Stromal cell of bone marrow (primary cell): ENCODE results near the gene SETD1B.
A peak's percentile ranks its signal among the peaks of the same experiment; 100 is the strongest.
"Not testable (repeated sequence)": the region's sequence is repeated elsewhere in the genome, so short reads cannot be mapped to it uniquely, and the experiment has no call there.

ENCODE experiments used
- DNase-seq: peaks from one replicate; pipeline ENCODE4 v3.0.0-alpha.2; 2012; ENCODE audit warnings: low read depth

Gene SETD1B

GRCh38 chr12:121825041-121825523 lies 21.3 kb downstream of the SETD1B start:
- DNase-seq: no peak

- no peak for DNase-seq
Measured at GRCh38 chr12:121826318-121827150, 22.7 kb downstream of the SETD1B start.

GRCh38 chr12:121827351-121828099 lies 23.7 kb downstream of the SETD1B start:
- no peak for DNase-seq

GRCh38 chr12:121828306-121828705 lies 24.5 kb downstream of the SETD1B start:
- no peak for DNase-seq

- no peak for DNase-seq
Measured at GRCh38 chr12:121828826-121829225, 25.0 kb downstream of the SETD1B start.

GRCh38 chr12:121829250-121829918 lies 25.6 kb downstream of the SETD1B start:
- no peak for DNase-seq

GRCh38 chr12:121830134-121830533 lies 26.3 kb downstream of the SETD1B start:
- DNase-seq: no peak

- DNase-seq: no peak
Measured at GRCh38 chr12:121830588-121831265, 26.9 kb downstream of the SETD1B start.

GRCh38 chr12:121831571-121832245 lies 27.9 kb downstream of the SETD1B start:
- no peak for DNase-seq

GRCh38 chr12:121837680-121838079 lies 33.9 kb downstream of the SETD1B start:
- peak; percentile 3 for DNase-seq

GRCh38 chr12:121838126-121838525 lies 34.3 kb downstream of the SETD1B start:
- DNase-seq: no peak

GRCh38 chr12:121839106-121839992 lies 35.5 kb downstream of the SETD1B start:
- DNase-seq: peak; percentile 94

- no peak for DNase-seq
Measured at GRCh38 chr12:121839993-121840761, 36.4 kb downstream of the SETD1B start.

- no peak for DNase-seq
Measured at GRCh38 chr12:121843236-121843982, 39.6 kb downstream of the SETD1B start.

- DNase-seq: no peak
Measured at GRCh38 chr12:121845701-121846100, 41.9 kb downstream of the SETD1B start.

GRCh38 chr12:121849211-121849610 lies 45.4 kb downstream of the SETD1B start:
- DNase-seq: no peak

- no peak for DNase-seq
Measured at GRCh38 chr12:121849665-121850064, 45.9 kb downstream of the SETD1B start.

GRCh38 chr12:121852392-121852791 lies 48.6 kb downstream of the SETD1B start:
- DNase-seq: not testable (repeated sequence)
